ENCODE measurements around the gene GATA5.

Gene GATA5

GRCh38 chr20:62486484-62486883 is 10.7 kb upstream of the GATA5 start:
- no peak for DNase-seq

- DNase-seq, result no peak
Measured at GRCh38 chr20:62485701-62486089, 9.9 kb upstream of the GATA5 start.

GRCh38 chr20:62485062-62485700 is 9.4 kb upstream of the GATA5 start:
- peak; percentile 88 for DNase-seq

DNA sequence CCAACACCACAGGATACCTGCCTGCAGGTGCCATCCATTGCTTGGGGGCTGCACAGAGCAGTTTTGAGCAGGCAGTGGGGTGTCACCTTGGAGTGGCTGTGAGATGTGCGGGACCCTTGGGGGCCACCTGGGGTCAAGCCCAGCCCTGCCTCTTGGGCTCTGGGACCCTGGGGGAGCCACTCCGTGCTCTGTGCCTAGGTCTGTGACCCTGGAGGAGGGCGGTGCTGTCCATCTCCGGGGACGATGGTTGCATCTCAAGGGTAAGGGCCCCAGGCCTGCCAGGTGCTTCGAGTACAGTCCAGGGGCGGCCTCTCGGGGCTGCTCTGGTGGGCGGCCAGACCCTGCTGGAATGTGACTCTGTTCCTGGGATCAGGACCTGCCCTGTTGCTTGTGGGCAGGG is 8.7 kb upstream of the GATA5 start:
- no peak for DNase-seq

DNA sequence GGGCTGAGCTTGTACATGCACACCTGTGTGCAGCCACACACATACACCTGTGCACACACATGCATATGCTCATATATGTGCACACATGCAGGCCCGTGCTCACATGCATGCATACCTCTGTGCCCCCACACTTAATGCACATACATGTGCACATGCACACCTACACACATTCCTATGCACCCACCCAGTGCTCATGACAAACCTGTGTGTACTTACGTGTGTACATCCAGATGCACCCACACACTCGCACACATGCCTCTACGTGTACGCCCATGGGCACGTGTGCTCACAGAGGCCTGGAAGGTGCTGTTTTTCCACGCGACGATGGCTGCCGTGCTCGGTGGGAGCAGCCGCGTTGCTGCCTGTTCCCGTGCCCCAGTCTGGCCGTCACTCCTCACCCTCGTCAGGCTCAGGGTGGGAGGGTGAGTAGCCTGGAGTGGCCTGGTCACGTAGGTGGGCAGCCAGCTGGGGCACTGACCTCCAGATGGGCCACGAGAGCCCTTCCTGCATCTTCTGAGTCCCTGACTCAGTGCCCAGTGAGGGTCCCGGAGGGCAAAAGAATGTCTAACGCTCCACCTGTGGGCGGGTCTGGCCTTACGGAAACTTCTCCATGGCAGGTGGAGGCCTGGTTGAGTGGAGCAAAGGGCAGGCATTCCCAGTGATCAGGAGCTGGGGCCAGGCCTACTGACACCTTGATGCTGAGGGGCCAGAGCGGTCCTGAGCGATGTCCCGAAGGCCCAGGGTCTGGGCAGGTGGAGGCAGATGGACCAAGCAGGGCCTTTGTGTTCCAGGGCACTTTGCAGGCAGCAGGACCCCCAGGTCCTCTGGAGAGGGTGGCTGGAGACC is 8.0 kb upstream of the GATA5 start:
- no peak for DNase-seq

DNA sequence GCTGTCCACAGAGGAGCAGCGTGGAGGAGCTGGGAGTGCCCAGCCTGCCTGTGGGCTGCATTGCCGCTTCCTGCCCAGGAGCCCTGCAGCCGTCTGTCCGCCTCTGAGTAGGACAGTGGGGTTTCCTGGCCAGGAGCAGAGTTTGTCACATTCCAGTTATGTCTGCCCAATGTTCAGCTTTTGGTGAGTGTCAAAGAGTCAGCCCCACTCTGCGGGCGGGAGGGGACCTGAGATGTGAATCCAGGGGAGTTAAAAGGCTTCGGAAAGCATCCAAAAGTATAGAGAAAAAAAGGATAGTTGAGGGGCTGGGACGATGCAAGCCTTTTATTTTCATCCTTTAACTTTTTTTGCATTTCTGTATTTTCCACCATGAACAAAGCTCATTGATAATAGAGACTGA is 7.2 kb upstream of the GATA5 start:
- no peak for DNase-seq

DNA sequence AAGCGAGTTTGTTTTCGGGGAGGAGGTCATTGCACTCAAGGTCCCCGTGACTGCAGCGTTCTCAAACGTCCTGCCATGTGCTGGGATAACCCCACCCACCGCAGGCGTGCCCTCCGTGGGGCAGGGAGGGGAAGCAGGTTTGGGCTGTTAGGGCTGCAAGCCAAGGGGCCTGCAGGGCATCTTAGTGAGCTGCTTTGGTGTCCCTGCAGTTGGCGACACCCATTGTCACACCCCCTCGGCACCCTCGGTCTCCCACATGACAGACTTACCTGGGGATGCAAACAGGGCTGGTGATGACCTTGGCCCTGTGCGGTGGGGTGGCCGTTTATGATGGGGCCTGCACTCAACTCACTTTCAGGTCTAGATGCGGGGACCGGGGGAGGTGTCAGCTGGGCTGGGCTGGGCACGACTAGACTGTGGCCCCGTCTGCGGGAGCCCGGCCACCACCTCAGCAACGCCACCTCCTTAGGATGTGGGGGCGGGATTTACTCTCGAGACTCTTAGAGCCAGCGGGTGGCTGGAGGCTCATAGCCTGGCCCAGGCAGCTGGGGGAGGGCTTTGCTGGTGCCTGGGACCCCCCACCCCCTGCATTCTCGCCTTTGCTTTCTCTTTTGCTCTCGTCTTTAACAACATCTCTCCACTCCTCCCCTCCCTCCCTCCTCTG is 6.5 kb upstream of the GATA5 start:
- DNase-seq, result no peak

DNA sequence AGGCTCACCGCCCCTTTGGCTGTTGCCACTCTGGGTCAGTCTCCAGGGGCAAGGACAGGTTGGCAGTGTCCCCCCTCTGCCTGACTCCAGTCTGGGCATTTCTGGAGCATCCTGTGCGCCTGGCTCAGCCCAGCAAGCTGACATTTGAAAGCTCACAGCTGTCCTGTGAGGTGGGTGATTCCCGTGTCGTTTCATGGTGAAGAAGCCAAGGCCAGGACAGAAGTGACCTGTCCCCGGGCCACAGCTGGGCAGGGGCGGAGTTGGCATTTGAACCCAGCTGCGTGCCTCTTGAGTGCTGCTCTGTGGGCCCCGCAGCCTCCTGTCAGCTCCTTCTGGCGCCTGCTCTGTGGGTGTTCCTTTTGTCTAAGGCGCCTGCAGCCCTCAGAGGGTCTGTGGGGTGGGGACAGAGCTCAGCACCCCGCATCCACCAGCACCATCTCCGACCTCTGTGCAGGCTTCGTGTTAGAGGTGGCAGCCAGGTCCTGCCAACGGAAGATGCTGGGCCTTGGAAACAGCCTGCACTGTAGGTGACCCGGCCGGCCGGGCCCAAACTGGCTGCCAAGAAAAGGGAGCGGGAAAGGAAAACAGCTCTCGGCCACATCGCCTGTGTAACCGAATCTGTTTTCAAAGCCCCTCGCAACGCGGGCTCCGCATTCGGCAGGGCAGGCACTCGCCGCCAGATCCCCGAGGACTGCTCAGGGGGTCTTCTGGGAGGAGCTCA is 5.8 kb upstream of the GATA5 start:
- DNase-seq, result no peak

GRCh38 chr20:62480318-62480717 is 4.5 kb upstream of the GATA5 start:
- no peak for DNase-seq

DNA sequence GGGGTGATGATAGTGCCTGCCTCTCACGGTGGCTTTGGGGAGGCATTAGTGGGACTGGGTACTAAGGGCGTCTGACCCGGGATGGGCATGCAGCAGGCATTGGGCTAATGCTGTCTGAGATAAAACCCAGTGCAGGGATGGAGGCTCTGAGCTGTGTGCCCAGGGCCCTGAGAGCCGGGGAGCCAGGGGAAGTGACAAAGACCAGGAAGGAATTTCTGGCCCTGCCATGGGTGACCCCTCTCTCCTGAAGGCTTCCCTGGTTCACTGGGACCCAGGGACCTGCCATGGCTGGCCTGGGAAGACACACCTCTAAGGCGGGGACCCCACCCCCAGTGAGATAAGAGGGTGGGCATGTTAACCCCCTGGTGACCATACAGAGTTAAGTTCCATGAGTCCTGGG is 3.9 kb upstream of the GATA5 start:
- no peak for DNase-seq

GRCh38 chr20:62479156-62479555 is 3.4 kb upstream of the GATA5 start:
- DNase-seq, result no peak

DNA sequence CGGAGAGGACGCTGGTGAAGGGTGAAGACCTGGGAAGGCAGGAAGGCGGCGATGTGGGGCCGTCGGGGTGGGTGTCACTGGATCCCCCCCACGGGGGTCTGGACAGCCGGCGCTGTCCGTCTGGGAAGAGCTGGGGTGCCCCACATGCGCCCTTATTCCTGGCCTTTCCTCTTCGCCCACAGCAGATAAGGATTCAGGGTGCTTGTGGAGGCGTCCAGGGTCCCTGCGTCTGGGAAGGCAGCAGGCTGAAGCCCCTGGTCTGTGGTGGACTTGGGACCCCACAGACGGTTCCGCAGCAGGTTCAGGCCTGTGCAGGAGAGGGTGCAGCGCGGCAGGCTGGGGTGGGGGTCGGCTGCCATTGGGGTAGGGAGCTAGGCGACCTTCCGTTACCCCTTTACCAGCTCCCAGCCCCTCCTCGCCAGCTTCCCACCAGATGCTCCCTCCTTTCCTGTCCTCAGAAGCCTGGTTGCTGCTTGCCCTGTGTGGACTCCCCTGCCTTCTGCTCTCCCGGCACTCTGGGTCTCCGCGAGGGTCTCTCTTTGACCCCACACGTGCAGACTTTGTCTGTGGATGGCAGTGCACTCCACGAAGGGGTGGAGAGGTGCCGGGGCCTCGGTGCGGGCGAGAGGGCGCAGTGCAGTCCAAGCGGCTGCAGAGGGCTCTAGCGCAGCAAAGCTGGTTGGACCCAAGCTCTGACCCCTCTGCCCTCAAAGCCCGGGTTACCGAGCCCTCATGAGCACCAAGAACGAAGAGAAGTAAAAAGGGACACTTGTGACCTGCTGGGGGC is 2.1 kb upstream of the GATA5 start:
- no peak for DNase-seq

GRCh38 chr20:62476056-62476838 is 452 bp upstream of the GATA5 start:
- peak; percentile 79 for DNase-seq

GRCh38 chr20:62475027-62475771 is 596 bp downstream of the GATA5 start:
- no peak for DNase-seq

GRCh38 chr20:62474604-62475026 is 1.2 kb downstream of the GATA5 start:
- no peak for DNase-seq

DNA sequence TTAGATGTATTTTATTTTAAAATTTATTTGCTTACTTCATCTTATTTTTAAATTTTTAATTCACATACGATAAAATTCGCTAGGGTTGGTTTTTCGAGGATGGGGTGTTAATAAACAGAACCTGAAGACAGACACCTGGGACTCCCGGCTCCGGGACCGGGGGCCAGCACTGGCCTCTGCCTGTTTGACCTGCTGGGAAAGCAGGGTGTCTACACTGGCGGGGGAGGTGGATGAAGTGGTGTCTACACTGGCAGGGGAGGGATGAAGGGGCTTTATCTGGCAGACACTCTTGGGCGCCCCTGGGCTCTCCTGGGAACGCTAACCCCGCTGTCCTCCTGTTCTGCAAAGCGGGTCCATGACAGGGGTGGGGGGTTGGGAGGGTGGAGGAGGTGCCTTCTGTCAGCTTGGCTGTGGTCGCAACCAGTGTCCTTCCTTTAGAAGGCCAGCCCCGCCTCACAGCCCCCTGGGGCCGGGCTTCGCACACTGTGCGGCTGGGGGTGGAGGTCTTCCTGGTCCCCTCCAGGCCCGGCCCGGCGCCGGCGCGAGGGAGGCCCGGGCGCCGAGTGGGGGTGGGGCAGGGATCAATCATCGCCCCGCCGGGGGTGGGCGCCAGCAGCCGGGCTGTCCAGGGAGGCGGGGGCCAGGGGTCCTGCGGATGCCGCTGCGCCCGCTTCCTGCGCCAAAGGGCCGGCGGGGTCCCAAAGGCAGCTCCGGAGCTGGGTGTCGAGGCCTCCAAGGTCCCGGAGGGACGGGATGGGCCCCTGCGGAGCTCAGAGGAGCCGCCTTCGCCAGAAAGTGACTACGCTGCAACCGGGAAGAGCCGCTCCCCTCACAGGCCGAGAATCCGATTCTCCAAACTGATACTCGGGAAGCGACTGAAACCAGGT is 1.8 kb downstream of the GATA5 start:
- DNase-seq, result peak; percentile 78

GRCh38 chr20:62472941-62473585 is 2.7 kb downstream of the GATA5 start:
- no peak for DNase-seq

DNA sequence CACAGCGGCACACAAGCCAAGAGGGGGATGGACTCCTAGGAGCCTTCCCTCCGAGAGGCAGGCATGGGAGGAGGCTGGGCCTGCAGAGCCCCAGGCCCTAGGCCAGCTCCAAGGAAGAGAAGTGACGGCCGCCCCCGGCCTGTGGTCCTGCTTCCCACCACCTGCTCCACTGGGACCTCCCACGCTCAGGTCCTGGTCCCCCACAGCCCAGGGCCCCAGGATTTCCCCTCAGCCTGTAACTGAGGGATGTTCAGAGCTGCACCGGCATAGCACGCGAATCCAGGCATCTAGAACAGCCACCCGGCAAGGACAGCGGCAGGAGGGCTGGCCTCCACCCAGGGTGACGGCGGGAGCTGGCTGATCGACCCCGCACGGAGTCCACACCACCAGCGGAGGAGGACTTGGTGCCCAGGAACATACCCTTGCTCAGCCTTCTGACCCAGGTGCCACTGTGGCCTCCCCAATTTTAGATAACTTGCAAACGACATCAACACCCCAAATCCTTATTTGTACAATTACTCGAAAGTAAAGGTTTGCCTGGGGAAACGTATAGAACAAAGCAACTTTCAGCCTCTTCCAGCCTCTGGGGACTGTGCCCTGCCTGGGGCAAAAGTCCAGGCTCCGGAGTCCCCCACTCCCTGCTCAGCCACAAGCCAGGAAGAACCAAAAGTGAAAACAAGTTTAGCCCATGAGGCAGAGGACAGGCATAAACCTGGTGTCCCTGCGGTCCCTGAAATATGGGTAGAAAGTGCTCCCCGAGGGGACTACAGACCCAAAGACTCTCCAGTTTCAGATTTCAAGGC is 3.5 kb downstream of the GATA5 start:
- DNase-seq, result no peak
